DMS114 treated with DMSO at 0.1 percent for 48 hours (cell line): ENCODE data around the gene RRAD.
"Not testable (repeated sequence)": the region's sequence is repeated elsewhere in the genome, so short reads cannot be mapped to it uniquely, and the experiment has no call there.

Experiments
- DNase-seq: peaks from one replicate; lab custom pipeline; 2025; ENCODE audit not compliant: unreplicated experiment; lab: John Stamatoyannopoulos, UW

The RRAD gene

DNA sequence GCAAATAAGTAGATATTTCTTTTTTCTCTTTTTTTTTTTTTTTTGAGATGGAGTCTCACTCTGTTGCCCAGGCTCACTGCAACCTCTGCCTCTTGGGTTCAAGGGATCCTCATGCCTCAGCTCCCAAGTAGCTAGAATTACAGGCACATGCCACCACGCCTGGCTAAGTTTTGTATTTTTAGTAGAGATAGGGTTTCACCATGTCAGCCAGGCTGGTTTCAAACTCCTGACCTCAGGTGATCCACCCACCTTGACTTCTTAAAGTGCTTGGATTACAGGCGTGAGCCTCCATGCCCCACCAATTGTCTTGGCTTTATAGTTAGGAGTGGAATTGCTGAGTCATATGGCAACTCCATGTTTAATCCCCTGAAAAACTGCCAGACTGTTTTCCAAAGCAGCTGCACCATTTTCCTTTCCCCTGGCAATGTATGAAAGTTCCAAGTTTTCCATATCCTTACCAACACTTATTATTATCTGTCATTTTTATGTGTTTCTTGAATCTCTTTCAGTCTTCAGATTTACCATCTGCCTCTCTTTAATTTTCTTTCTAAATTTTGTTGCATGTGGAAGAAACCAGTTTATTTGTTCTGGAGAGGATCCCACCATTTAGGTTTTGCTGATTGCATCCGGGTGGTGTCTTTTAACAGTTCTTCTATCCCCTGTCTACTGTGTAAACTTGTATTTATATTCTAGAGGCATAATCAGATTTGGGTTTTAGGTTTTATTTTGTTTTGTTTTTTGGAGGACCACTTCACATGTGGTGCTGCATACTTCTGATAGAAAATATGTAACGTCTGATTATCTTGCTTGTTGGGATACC, 25.8 kb upstream of the RRAD start:
- DNase-seq: no peak

DNA sequence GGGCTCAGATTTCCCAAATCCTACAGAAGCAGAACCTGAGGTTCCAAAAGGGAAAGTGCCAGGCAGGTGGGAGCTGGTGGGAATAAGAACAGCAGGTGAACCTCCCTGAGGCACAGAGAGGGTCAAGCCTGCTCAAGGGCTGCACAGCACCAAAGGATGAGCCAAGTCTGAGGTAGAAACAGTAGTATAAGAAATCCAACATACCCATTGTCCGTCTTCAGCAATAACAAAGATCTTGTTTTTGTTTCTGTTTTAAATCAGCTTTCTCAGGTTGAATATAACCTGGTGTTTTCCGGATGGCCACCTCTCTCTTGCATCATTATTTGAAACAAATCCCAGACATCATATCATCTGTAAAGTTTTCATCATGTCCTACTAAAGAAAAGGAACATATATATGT, 25.1 kb upstream of the RRAD start:
- no peak for DNase-seq

DNA sequence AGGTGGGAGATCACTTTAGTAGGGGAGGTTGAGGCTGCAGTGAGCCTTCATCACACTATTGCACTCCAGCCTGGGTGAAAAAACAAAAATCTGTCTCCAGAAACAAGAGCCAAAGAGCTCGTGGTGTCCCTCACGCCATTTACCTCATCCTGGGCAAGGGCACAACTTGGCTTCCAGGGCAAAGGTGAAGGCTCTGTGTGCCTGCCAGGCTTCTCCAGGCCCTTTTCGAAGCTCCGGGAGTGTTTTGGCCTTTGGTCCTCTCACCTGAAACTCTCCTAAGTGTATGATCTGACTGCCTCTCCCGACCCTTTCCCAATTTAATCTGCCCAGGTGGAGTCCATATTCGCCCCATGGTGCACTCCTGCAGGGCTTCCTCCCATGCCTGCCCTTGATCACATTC, 24.1 kb upstream of the RRAD start:
- DNase-seq: no peak

DNA sequence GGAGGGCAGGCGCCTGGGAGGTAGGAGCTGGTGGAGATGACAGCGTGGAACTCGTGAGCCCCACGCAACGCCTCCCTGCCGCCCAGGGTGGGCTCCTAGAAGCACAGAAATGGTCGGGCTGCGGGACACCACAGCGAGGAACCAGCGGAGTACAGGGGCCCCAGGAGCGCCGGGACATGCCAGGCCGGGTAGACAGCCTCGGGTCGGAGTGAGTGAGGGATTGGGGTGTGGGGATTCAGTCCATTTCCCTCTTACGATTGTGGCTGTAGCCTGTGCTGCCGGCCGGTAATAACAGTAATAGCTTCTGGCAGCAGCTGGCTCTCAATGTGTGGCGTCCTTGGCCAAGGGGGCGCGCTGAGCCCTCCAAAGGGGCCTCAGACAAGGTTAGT, 23.5 kb upstream of the RRAD start:
- no peak for DNase-seq

DNA sequence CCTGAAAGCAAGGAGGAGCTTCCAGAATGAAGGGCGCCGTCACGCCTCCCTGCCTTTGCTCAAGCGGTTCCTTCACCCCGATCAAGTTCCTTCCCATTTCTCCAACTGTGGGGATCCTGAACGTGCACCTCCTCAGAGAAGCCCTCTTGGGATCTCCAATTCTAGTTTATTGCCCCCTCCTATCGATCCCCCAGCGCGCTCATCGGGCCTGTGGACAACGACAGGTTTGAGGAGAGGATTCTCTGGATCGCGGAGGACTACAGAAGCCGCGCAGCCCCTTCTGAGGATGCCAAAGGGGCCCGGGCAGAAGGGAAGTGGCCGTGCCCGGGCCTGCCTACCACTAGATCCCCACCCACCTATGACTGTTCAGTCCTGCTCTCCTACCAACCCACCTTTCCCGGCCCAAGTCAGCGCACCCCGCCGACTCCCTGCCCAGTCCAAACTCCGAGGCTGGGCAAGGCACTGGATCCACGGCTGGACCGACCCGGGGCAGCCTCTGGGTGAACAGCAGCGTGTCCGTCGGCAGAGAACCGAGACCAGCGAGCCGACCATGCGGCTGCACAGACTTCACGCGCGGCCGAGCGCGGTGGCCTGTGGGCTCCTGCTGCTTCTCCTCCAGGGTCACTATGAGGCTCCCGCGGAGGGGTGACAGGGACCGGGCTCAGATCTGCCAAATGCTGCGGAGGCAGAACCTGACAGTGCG, 22.9 kb upstream of the RRAD start:
- no peak for DNase-seq

DNA sequence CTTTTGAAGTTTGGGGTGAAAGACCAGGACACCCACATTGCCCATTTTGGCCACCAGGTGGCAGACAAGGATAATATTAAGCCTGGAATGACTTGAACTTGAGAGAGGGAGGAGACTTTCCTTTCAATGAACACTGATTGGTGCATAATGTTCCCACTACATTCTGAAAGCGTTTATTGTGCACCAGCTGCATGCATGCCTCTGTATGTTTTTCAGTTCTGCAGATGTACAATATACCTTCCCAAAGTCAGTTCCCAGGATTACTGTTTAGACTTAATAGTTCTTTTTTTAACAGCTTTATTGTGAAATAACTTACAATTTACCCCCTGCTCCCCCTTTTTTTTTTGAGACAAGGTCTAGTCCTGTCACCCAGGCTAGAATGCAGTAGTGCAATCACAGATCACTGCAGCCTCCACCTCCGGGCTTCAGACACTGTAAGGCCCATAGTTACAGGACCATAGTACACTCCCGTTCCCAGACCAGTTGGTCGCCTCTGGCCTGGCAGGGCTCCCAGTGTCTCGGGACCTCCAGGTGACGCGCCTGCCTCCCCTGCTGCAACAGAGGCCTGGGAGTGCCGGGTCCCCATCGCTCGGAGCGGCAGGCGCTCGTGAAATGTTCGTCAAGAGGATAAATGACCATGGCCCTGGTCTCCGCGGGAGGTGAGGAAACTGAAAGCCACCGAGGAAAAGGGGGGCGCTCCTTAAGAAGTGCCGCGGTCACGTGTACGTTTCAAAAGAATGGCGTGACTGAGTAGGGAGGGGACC, 22.1 kb upstream of the RRAD start:
- DNase-seq: peak; percentile 90

DNA sequence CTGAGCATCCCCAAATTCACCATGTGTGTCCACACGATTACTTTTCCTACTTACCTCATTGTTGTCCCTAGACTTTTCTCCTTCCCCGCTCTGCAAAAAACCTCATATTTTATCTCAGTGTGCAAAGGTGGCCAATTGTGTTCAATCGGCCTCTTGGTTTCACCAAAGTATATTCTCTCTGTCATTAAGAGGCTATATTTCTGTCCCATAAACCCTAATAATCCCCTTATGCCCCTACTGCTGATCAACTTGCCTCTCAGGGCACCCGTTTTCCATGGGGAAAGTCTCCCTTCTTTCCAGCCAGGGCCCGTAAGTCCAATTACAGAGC, 21.6 kb upstream of the RRAD start:
- DNase-seq: no peak

DNA sequence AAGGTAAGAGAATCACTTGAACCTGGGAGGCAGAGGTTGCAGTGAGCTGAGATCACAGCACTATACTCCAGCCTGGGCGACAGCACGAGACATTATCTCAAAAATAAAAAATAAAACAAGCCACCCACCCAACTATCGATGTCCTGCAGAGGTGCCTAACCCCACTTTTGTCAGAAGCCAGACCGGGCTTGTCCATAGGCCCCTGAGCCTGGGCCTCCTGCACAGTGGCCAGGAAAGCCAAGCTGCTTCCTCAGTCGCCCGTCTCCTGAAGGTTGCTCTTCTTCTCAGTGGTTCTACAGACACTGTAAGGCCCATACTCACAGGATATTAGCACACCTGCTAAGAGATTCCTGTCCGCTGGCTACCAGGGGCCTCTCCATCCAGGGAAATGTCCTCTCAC, 21.2 kb upstream of the RRAD start:
- no peak for DNase-seq

DNA sequence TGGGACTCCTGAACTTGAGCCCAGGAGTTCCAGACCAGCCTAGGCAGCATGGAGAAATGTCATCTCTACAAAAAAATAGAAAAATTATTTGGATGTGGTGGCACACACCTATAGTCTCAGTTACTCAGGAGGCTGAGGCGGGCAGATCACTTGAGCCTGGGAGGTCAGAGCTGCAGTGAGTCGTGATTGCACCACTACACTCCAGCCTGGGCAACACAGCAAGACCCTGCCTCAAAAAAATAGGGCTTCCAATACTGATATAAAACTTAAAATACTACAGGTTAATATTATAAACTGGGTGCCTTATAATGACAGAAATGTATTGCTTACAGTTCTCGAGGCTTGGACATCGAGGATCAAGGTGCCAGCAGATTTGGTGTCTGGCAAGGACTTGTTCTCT, 20.6 kb upstream of the RRAD start:
- DNase-seq: no peak

DNA sequence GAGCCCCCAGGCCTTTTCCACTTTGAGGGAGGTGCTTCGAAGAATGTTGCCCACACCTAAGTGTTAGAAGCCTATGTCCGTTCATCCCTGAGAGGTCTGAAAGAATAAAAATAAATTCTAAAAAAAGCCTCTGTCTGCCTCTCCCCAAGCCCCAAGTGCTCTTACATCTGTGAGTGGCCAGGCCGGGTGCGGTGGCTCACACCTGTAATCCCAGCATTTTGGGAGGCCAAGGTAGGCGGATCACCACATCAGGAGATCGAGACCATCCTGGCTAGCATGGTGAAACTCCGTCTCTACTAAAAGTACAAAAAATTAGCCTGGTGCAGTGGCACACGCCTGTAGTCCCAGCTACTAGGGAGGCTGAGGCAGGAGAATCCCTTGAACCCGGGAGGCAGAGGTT, 19.6 kb upstream of the RRAD start:
- DNase-seq: not testable (repeated sequence)

DNA sequence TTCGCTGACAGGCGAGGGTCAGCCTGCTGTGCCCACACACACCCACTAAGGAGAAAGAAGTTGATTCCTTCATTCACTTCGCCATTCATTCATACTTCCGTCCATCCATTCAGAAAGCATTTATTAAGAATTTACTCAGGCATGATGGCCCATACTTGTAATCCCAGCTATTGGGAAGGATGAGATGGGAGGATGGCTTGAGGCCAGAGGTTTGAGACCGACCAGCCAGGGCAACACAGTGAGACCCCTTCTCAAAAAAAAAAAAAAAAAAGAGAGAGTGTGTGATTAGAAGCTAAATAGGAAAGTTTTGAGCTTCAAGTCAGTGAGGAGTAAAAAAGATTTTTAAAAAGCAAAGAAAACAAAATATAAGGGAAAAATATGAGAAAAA, 18.7 kb upstream of the RRAD start:
- no peak for DNase-seq

DNA sequence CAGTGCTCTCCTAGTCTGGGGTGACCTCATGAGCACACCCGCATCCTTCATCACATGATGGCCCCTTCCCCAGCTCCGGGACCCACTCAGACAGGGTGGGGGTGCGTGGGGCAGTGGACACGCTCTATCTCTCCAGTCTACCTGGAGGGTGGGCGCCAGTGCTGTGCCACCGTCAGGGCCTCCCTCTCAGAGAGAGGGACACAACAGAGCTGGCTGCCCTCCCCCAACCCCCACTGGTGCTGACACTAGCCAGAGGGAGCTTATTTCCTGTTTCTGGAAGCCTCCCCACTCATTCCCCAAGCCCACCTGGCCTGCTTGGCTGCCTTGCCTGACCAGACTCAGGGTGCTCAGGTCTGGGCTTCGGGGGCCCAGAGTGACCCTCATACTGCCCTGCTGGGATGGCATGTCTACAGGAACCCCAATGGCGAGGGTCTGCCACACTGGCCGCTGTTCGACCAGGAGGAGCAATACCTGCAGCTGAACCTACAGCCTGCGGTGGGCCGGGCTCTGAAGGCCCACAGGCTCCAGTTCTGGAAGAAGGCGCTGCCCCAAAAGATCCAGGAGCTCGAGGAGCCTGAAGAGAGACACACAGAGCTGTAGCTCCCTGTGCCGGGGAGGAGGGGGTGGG, 18.2 kb upstream of the RRAD start:
- DNase-seq: no peak

DNA sequence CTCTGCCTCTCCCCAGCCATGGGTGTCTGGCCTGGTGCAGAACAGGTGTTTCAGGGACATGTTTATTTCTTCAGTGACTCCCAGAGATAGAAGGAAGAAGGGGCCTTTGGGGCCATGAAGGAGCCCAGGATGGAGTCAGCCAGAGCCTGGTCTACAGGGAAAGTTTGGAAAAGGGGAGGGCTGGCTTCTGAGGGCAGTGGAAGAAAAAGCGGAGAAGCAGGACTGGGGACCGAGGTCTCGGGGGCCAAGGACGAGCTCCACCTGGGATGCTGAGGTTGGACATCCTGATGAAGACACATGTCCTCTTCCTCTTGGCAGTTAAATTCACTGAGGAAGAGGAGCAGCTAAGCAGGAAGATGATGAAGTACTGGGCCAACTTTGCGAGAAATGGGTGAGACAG, 17.6 kb upstream of the RRAD start:
- DNase-seq: no peak

DNA sequence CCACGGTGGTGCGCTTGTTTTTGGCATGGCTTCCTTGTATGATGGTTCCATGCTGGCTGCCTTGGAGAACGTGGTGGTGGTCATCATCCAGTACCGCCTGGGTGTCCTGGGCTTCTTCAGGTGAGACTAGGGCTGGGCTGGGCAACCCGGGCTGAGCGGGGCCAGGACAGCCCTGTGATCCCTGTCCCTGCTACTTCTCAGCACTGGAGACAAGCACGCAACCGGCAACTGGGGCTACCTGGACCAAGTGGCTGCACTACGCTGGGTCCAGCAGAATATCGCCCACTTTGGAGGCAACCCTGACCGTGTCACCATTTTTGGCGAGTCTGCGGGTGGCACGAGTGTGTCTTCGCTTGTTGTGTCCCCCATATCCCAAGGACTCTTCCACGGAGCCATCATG, 14.9 kb upstream of the RRAD start:
- no peak for DNase-seq

DNA sequence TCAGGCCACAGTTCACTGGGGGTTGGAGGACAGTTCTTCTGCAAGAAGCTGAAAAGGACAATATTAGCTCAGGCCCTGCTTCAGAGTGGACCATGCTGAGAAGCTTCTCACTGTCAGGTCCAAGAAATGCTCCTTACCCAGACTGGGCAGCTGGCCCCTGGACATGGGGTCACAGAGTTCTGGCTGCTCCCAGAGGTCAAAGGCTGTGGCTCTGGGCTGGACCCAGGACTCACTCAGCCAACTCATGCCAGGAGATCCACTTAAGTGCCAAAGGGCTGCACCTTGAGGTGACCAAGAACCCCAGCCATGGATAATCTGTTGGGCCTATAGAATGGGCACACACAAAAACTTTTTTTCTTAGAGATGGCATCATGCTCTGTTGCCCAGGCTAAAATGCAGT, 14.0 kb upstream of the RRAD start:
- DNase-seq: no peak

DNA sequence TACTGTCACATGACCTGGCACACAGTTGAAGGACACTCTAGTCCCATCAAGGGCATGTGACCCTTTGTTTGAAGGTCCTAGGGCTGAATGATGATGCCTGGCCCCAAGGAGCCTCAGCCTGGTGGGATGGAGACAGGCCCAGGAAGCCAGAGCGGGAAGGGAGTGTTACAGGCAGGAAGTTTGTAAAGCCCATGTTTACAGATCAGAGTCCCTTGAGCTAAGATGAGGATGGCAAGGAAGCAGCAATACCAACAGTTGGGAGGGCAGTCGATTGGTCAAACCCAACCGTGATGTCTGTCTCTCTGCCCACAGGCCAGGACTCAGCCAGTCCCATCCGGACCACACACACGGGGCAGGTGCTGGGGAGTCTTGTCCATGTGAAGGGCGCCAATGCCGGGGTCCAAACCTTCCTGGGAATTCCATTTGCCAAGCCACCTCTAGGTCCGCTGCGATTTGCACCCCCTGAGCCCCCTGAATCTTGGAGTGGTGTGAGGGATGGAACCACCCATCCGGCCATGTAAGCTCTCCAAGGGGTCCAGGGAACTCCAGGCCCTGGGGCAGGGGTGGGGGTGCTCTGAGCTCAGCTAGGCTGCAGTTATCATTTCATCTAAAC, 12.5 kb upstream of the RRAD start:
- no peak for DNase-seq

DNA sequence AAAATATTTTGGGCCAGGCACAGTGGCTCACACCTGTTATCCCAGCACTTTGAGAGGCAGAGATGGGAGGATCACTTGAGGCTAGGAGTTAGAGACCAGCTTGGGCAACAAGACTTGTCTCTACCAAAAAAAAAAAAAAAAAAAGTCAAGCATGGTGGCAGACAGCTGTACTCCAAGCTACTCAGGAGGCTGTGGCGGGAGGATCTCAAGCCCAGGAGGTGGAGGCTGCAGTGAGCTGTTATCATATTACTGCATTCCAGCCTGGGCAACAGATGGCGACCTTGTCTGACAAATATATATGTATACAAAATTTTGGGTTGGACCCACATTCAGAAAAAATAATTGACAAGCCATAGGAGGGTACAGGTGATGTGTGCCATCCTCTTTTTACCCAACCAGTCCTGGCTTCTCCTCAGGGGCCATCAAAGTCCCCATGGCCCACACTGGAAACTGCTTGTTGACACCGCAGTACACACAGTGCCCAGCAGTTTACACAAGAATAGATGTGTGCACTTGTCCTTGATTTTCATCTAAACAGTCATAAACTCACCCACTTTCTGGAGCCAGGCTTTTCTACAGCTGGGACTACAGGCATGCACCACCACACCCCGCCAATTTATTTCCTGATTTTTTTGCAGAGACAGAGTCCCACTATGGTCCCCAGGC, 11.7 kb upstream of the RRAD start:
- no peak for DNase-seq

DNA sequence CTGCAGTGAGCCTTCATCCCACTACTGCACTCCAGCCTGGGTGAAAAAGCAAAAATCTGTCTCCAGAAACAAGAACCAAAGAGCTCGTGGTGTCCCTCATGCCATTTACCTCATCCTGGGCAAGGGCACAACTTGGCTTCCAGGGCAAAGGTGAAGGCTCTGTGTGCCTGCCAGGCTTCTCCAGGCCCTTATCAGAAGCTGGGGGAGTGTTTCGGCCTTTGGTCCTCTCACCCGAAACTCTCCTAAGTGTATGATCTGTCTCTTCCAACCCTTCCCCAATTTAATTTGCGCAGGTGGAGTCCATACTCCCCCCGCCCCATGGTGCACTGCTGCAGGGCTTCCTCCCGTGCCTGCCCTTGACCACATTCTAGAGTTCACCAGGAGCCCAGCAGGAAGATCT, 11.1 kb upstream of the RRAD start:
- no peak for DNase-seq

DNA sequence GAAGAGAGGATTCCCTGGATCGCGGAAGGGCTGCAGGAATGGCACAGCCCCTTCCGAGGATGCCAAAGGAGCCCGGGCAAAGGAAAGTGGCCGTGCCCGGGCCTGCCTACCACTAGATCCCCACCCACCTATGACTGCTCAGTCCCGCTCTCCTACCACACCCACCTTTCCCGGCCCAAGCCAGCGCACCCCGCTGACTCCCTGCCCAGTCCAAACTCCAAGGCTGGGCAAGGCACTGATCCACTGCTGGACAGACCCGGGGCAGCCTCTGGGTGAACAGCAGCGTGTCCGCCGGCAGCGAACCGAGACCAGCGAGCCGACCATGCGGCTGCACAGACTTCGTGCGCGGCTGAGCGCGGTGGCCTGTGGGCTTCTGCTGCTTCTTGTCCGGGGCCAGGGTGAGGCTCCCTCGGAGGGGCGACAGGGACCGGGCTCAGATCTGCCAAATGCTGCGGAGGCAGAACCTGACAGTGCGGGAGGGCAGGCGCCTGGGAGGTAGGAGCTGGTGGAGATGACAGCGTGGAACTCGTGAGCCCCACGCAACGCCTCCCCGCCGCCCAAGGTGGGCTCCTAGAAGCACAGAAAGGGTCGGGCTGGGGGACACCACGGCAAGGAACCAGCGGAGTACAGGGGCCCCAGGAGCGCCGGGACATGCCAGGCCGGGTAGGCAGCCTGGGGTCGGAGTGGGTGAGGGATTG, 10.1 kb upstream of the RRAD start, which contains the start of gene CES2:
CES2 (plus strand) TSS at position 203 of the 698 bp plus-strand sequence; CDS start at position 323, 120 bp downstream.
- no peak for DNase-seq

DNA sequence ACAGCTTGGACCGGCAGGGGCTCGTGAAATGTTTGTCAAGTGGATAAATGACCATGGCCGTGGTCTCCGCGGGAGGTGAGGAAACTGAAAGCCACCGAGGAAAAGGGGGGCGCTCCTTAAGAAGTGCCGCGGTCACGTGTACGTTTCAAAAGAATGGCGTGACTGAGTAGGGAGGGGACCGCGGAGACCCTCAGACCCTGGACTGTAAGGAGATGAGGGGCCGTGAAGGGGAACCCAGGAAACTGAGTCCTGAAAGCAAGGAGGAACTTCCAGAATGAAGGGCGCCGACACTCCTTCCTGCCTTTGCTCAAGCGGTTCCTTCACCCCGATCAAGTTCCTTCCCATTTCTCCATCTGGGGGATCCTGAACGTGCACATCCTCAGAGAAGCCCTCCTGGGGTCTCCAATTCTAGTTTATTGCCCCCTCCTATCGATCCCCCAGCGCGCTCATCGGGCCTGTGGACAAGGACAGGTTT, 9.5 kb upstream of the RRAD start:
- not testable (repeated sequence) for DNase-seq
